ENCODE data around the gene TAF1B.
"Not testable (repeated sequence)": the region's sequence is repeated elsewhere in the genome, so short reads cannot be mapped to it uniquely, and the experiment has no call there.

TAF1B gene

GRCh38 chr2:9885036-9885684 is 41.9 kb downstream of the TAF1B start:
- DNase-seq: no peak

GRCh38 chr2:9887513-9887912 is 44.2 kb downstream of the TAF1B start:
- no peak for DNase-seq

- no peak for DNase-seq
Measured at GRCh38 chr2:9889812-9890261, 46.6 kb downstream of the TAF1B start.

GRCh38 chr2:9892236-9892635 is 49.0 kb downstream of the TAF1B start:
- no peak for DNase-seq

GRCh38 chr2:9895669-9896590 is 52.7 kb downstream of the TAF1B start:
- DNase-seq: no peak

GRCh38 chr2:9897331-9897737 is 54.1 kb downstream of the TAF1B start:
- no peak for DNase-seq

GRCh38 chr2:9897846-9898245 is 54.6 kb downstream of the TAF1B start:
- DNase-seq: no peak

GRCh38 chr2:9905413-9905812 is 62.1 kb downstream of the TAF1B start:
- DNase-seq: no peak

GRCh38 chr2:9907402-9907801 is 64.1 kb downstream of the TAF1B start:
- DNase-seq: no peak

- no peak for DNase-seq
Measured at GRCh38 chr2:9908639-9909038, 65.4 kb downstream of the TAF1B start.

- no peak for DNase-seq
Measured at GRCh38 chr2:9909106-9909505, 65.8 kb downstream of the TAF1B start.

GRCh38 chr2:9910699-9911098 is 67.4 kb downstream of the TAF1B start:
- DNase-seq: no peak

GRCh38 chr2:9912468-9912867 is 69.2 kb downstream of the TAF1B start:
- DNase-seq: no peak

GRCh38 chr2:9914384-9915065 is 71.3 kb downstream of the TAF1B start:
- DNase-seq: no peak

- DNase-seq: no peak
Measured at GRCh38 chr2:9918275-9918674, 75.0 kb downstream of the TAF1B start.

- DNase-seq: no peak
Measured at GRCh38 chr2:9919512-9919911, 76.2 kb downstream of the TAF1B start.

- DNase-seq: not testable (repeated sequence)
Measured at GRCh38 chr2:9927020-9927419, 83.7 kb downstream of the TAF1B start.

GRCh38 chr2:9937258-9937657 is 94.0 kb downstream of the TAF1B start:
- no peak for DNase-seq

- no peak for DNase-seq
Measured at GRCh38 chr2:9937968-9938367, 94.7 kb downstream of the TAF1B start.

GRCh38 chr2:9939587-9940485 is 96.6 kb downstream of the TAF1B start:
- no peak for DNase-seq

GRCh38 chr2:9941196-9941995 is 98.1 kb downstream of the TAF1B start:
- DNase-seq: no peak

- no peak for DNase-seq
Measured at GRCh38 chr2:9941996-9942390, 98.7 kb downstream of the TAF1B start.
